Heart right ventricle (tissue), 16 donors: ENCODE measurements around the gene SLC25A14. TPM values are rescaled to one million over a fixed set of nuclear protein-coding genes. Genes with fewer than 3 reads are reported as not detected.
"Not testable (repeated sequence)": the region's sequence is repeated elsewhere in the genome, so short reads cannot be mapped to it uniquely, and the experiment has no call there.

Experiments
- ATAC-seq, 8 donors: fragments of 200-7000 bp; cut with Tn5 transposase; one replicate each; pipeline ENCODE4 v1.9.1; 2020; ENCODE audit warnings: mild to moderate bottlenecking in 8 of 8, moderate library complexity in 8 of 8, moderate number of reproducible peaks in 1 of 8
- DNase-seq, 2 donors: peaks; one replicate each; pipeline ENCODE4 v3.0.0-alpha.2; 2020
- H3K27ac ChIP-seq, 10 donors: fragments of 200-600 bp; sonication (generic) in 2 of 10; one replicate each; pipeline versions ENCODE4 v1.5.0 to v1.8.0; 2020 to 2022; ENCODE audit warnings: mild to moderate bottlenecking in 3 of 10
- H3K27me3 ChIP-seq, 7 donors: fragments of 200-600 bp; one replicate each; pipeline ENCODE4 v1.8.0; 2021 to 2022; ENCODE audit warnings: mild to moderate bottlenecking in 2 of 7
- H3K36me3 ChIP-seq, 9 donors: fragments of 200-600 bp; sonication (generic) in 1 of 9; one replicate each; pipeline versions ENCODE4 v1.5.0 to v1.8.0; 2020 to 2022; ENCODE audit warnings: mild to moderate bottlenecking in 2 of 9
- H3K4me1 ChIP-seq, 9 donors: fragments of 200-600 bp; sonication (generic) in 1 of 9; one replicate each; pipeline versions ENCODE4 v1.5.0 to v1.8.0; 2020 to 2022; ENCODE audit warnings: mild to moderate bottlenecking in 4 of 9
- H3K4me3 ChIP-seq, 10 donors: fragments of 200-600 bp; sonication (generic) in 2 of 10; one replicate each; pipeline versions ENCODE4 v1.5.0 to v1.8.0; 2020 to 2022; ENCODE audit warnings: mild to moderate bottlenecking in 7 of 10, moderate library complexity in 2 of 10
- H3K9me3 ChIP-seq, 11 donors: fragments of 200-600 bp in 10 of 11; sonication (generic) in 2 of 11; one replicate each; pipeline versions ENCODE4 v1.5.0 to v1.8.0; 2013 to 2022; ENCODE audit warnings: mild to moderate bottlenecking in 2 of 11, control low read depth in 1 of 11, moderate library complexity in 1 of 11
- WGBS, 2 donors: extraction: QIAGEN DNeasy Blood & Tissue Kit; methylation state at CpG; one replicate each; pipeline ENCODE4 v1.1.7; 2013; ENCODE audit warnings: inconsistent platforms in 1 of 2; 5-methylcytosine and 5-hydroxymethylcytosine counted together
- intact Hi-C, 10 donors: fragments of 100-400 bp; cut with DNase I; formaldehyde crosslinking; loops; one replicate each; pipeline versions ENCODE4 v1.11.1 to v1.14.2; 2022
- polyA plus RNA-seq, 2 donors: library from polyadenylated mRNA; stranded (reverse); fragments of 200-250 nt; gene quantifications; one replicate each; pipeline ENCODE4 v1.2.3, GENCODE V29; 2013
- total RNA-seq, 10 donors: library from RNA; stranded (reverse); fragmentation: NEBNext Ultra II Directional in 3 of 10; extraction: Animal tissue kit (Norgen Biotek cat#: 25700) in 3 of 10; gene quantifications; one replicate each; pipeline versions ENCODE4 v1.2.1 to v1.2.4, GENCODE V29; 2021 to 2023
- TF ChIP-seq, protein P1 (sequence below), 9 donors: fragments of 200-600 bp; sonication (generic) in 2 of 9; IDR thresholded peaks; one replicate each; pipeline versions ENCODE4 v1.5.0 to v1.8.0; 2021 to 2022; ENCODE audit warnings: antibody characterized with exemption in 9 of 9, mild to moderate bottlenecking in 5 of 9, moderate library complexity in 1 of 9
- donor health status: Arrhythmogenic right ventricular cardiomyopathy.
- donor health status: ischemic (EF 13 %, LVEDD 7.1; RV severe dilation, severe dysfunction).
- donor health status: healthy with polysubstance abuse.
- donor health status: DM: no; HTN: yes; CAD: no.
- donor health status: DM: no; HTN: no; CAD: no.
- donor health status: ischemic (EF 25% LVEDD 6.9; RV normal size, moderate dysfunction).
- donor health status: ischemic (EF 25% LVEDD 5.7; RV mildly dilated, moderate dysfunction).
- donor health status: healthy.
- donor health status: DM: yes; HTN: yes; CAD: no.
- donor health status: Ischemic cardiomyopathy.
- donor health status: ischemic (EF 35%, LVEDD 5.7; RV mildly dilated, moderate dysfunction).
- donor health status: nonischemic (EF 11% LVEDD 7.7; RV severe dilation, severe dysfunction).
- donor health status: DM: yes; HTN: yes; CAD: no.
- donor health status: PGD.
- donor health status: ischemic (EF 29% LVEDD 5.4; RV normal size, mild dysfunction).
- donor health status: nonischemic (EF 23%, LVEDD 6.1; RV moderate dilation, normal function).

SLC25A14 gene
- total and polyA plus RNA-seq, 12 donors: 4.1 to 9.9 (median 6.8) TPM

DNA sequence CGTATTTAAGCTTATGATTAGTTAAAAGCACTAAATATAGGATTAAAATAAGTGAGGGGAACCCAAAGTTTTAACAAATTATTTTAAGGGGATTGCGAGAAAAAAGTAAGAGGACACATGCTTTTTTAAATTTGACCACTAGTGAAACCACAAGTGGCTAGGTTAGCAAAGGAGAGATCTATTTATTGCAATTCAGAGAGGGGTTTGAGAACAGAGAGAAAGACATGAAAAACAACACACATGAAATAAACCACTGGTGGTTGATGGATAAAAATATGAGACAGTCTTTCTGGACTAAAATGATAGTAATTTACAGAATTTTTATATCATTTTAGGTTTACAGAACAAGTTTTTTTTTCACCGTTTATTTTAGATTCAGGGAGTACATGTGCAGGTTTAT, 11.8 kb downstream of the SLC25A14 start:
- no peaks in the 10 kb centered on the region for H3K9me3 ChIP-seq
- H3K36me3 ChIP-seq: peaks cover 0 to 28% (median 0%) of the 10 kb centered on the region in 9 donors
- H3K27me3 ChIP-seq: no peaks in the 10 kb centered on the region
- intact Hi-C loops: no loop called here
- no peaks in the 10 kb centered on the region for H3K4me1 ChIP-seq
- H3K4me3 ChIP-seq: no peak overlapping the region
- H3K27ac ChIP-seq: no peak overlapping the region
- DNase-seq (no peak), ATAC-seq (no peak)
- WGBS, 2 donors: 98 to 100% methylated on average over 3 of the region's 3 CpGs
- TF ChIP-seq, protein P1, sequence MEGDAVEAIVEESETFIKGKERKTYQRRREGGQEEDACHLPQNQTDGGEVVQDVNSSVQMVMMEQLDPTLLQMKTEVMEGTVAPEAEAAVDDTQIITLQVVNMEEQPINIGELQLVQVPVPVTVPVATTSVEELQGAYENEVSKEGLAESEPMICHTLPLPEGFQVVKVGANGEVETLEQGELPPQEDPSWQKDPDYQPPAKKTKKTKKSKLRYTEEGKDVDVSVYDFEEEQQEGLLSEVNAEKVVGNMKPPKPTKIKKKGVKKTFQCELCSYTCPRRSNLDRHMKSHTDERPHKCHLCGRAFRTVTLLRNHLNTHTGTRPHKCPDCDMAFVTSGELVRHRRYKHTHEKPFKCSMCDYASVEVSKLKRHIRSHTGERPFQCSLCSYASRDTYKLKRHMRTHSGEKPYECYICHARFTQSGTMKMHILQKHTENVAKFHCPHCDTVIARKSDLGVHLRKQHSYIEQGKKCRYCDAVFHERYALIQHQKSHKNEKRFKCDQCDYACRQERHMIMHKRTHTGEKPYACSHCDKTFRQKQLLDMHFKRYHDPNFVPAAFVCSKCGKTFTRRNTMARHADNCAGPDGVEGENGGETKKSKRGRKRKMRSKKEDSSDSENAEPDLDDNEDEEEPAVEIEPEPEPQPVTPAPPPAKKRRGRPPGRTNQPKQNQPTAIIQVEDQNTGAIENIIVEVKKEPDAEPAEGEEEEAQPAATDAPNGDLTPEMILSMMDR (IDR thresholded peaks at IDR 0.05): no peak

DNA sequence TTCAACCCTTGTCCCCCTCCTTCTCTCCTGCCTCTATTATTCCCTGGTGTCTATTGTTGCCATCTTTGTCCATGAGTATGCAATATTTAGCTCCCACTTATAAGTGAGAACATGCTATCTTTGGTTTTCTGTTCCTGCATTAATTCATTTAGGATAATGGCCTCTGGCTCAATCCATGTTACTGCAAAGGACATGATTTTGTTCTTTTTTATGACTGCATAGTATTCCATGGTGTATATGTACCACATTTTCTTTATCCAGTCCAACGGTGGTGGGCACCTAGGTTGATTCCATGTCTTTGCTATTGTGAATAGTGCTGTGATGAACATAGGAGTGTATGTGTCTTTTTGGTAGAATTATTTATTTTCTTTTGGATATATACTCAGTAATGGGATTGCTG, 12.3 kb downstream of the SLC25A14 start:
- H3K36me3 ChIP-seq: peaks cover 0 to 28% (median 0%) of the 10 kb centered on the region in 9 donors
- H3K27me3 ChIP-seq, H3K4me3 ChIP-seq, H3K9me3 ChIP-seq, DNase-seq, H3K4me1 ChIP-seq, ATAC-seq, intact Hi-C loops, H3K27ac ChIP-seq: not testable (repeated sequence)
- 97 to 100% methylated on average over 1 of the region's 1 CpG for WGBS, 2 donors

DNA sequence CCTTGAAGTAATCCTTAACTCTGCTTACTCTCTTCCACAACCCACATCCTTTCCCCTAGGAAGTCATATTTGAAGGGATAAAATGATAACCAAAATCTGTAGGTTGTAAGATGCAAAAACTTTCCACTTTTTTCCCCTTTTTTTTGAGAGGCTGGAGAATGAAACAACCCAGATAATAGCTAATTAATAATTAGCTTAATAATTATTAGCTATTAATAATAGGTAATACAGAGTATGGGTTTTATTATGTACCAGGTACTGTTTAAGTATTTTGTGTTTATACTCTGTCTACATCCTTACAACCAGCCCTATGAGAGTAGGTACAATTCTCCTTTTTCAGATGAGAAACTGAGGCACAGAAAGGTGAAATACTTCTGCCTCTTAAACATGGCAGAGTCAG, 36.4 kb downstream of the SLC25A14 start:
- no peaks in the 10 kb centered on the region for H3K4me1 ChIP-seq
- intact Hi-C loops: no loop called here
- TF ChIP-seq, protein P1 (IDR thresholded peaks at IDR 0.05): no peak

GRCh38 chrX:130378024-130378669, 38.4 kb downstream of the SLC25A14 start:
- peaks cover 0 to 20% (median 0%) of the 10 kb centered on the region in 7 donors for H3K27me3 ChIP-seq
- no peak overlapping the region for H3K27ac ChIP-seq
- no peak for DNase-seq
- H3K4me1 ChIP-seq: no peaks in the 10 kb centered on the region
- 31 to 35% methylated on average over 5 of the region's 5 CpGs for WGBS, 2 donors
- intact Hi-C loops: no loop called here
- no peaks in the 10 kb centered on the region for H3K9me3 ChIP-seq
- TF ChIP-seq, protein P1 (IDR thresholded peaks at IDR 0.05): no peak
- no peak overlapping the region for H3K4me3 ChIP-seq
- no peak for ATAC-seq
- peaks cover 0 to 12% (median 0%) of the 10 kb centered on the region in 9 donors for H3K36me3 ChIP-seq

More for the DNA sequence above, 36.4 kb downstream of the SLC25A14 start:
- Histone ChIP-seq H3K36me3 (peaks cover 0 to 21% (median 0%) of the 10 kb centered on the region in 9 donors), H3K4me3 (no peak overlapping the region), H3K27ac (no peak overlapping the region), H3K9me3 (no peaks in the 10 kb centered on the region), H3K27me3 (peaks cover 0 to 4% (median 0%) of the 10 kb centered on the region in 7 donors)
- no peak for ATAC-seq
- no peak for DNase-seq

DNA sequence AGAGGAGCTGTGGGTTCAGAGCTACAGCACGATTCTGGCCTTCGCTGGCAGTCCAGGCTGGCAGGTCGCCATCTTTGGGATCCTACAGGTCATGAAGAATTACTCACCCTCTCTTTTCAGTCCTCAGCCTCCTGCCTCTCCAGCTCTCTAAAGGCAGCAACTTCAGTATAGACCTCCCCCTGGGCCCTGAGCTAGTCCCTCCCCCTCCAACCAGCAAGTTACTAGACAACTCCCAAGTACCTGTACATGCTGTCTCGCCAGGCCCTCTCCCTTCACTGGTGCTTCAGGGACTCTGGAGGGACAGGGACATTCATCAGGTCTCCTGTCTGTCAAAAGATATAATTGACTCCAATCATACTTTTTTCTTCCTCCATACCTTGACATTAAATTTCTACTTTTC, 45.8 kb downstream of the SLC25A14 start, which contains the start of gene GPR119:
Gene GPR119, minus strand, starts transcription at position 155 of the 400 bp plus-strand sequence. CDS start 227 bp downstream, outside the sequence.
- Histone ChIP-seq H3K36me3 (no peaks in the 10 kb centered on the region), H3K4me3 (no peak within 1 kb of the TSS), H3K4me1 (no peaks in the 10 kb centered on the region), H3K9me3 (no peaks in the 10 kb centered on the region), H3K27me3 (peaks cover 0 to 23% (median 0%) of the 10 kb centered on the region in 7 donors), H3K27ac (no peak within 1 kb of the TSS)
- ATAC-seq (no peak), DNase-seq (no peak)
- WGBS, 2 donors: 69 to 77% methylated on average over 4 of the region's 4 CpGs
- intact Hi-C loops: no loop called here
- TF ChIP-seq, protein P1 (IDR thresholded peaks at IDR 0.05): no peak
